Activated CD8-positive, alpha-beta memory T cell treated with anti-CD3 and anti-CD28 coated beads, Interleukin-2, amount 50 U/mL, for 48 hours (primary cell): ENCODE results near the gene TM4SF5.
A peak's percentile ranks its signal among the peaks of the same experiment; 100 is the strongest.

Experiments used
- DNase-seq: peaks from one replicate; pipeline ENCODE4 v3.0.0-alpha.2; 2020

TM4SF5 gene, protein sequence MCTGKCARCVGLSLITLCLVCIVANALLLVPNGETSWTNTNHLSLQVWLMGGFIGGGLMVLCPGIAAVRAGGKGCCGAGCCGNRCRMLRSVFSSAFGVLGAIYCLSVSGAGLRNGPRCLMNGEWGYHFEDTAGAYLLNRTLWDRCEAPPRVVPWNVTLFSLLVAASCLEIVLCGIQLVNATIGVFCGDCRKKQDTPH

DNA sequence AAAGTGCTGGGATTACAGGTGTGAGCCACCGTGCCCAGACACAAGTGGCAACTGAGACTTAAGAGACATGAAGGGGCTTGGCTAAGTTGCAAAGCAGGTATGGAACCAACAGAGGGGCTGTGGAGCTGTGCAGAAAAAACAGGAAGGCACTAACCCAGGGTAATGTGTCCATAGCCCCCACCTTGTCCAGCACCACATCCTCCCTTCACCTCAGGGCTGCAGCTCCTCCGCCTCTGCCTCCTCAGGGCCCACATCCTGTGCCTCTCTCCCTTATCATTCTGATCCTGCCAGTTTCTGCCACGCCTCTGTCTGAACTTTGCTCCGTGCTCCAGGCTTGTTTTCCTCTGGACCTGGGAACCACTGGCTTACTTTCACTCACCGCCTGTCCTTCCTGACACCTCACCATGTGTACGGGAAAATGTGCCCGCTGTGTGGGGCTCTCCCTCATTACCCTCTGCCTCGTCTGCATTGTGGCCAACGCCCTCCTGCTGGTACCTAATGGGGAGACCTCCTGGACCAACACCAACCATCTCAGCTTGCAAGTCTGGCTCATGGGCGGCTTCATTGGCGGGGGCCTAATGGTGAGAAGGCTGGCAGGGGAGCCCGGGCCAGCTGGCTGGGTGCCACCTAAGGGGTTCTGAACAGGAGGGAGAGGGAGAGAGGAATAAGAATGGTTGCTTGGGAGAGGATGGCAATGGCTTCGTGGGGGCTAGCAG, at the start of gene TM4SF5:
Gene TM4SF5 (plus strand): TSS at position 368 of the 716 bp plus-strand sequence. CDS start 37 bp downstream, at position 405.
- no peak for DNase-seq

DNA sequence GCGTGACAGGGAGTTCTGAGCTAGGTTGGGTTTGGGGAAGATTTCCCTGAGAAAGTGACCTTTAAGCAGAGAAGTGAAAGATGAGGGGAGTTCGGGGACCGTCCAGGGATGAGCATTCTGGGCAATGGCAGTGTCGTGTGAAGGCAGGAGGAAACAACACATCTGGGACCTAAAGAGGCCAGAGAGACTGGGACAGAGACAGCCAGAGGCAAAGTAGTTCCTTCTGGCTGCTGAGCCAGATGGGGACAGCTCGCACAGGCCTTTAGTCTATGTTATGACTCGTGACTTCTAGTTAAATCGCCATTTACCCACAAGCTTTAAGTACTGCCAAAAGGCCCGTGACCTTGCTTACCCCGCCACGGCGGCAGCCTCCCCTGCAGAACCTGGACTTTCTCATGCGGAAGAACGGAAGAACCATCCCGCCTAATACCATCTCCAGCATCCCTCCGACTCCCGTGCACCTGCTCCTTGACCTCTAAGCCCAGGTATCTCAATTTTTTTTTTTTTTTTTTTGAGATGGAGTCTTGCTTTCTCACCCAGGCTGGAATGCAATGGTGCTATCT, 48.9 kb upstream of the TM4SF5 start:
- no peak for DNase-seq

DNA sequence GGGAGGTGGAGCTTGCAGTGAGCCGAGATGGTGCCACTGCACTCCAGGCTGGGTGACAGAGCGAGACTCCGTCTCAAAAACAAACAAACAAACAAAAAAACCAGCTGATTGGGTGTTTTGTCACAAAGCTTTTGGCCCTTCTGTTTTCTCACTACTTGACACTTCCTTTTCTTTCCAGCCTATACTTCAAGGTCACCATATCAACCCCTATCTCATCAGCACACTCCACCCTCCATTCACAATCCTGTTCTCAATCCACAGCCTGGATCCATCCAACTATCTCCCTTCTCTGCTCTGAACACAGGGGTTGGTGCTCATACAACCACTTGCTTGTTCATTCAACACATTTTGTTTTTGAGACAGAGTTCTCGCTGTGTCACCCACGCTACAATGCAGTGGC, 47.0 kb upstream of the TM4SF5 start:
- DNase-seq: no peak

DNA sequence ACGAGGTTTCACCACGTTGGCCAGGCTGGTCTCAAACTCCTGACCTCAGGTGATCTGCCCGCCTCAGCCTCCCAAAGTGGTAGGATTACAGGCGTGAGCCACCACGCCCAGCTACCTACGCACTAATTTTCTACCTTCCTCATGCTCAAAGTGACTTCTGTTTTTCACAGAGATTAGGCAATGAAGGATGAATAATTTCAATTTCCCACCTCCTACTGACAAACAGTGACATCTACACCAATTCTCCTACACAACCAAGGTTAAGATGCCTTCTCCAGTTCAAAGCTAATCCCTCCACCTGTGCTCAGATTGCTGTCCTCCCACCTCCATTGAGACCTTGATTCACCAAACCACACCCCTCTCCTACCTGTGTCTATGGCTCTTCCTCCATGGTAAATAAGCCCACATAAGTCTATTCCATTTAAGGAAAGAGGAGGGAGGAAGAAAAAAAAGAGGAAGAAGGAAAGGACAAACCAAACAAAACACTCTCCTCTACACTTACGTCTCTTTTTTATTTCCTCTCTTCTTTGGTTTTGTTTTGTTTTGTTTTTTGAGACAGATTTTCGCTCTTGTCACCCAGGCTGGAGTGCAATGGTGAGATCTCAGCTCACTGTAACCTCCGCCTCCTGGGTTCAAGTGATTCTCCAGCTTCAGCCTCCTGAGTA, 45.9 kb upstream of the TM4SF5 start:
- DNase-seq: no peak

DNA sequence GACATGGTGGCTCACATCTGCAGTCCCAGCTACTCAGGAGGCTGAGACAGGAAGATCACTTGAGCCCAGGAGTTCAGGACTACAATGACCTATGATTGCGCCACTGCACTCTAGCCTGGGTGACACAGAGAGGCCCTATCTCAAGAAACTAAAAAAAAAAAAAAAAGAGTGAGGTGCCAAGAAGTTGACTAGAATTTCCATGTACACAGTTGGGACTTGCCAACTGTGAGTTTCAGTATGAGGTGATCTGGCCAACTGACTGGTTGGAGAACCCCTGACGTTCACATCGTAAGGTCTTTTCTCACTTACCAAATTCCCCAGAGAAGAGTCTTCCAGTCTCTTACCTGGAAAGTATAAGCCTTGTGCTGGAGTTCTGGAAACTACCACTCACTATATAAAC, 43.6 kb upstream of the TM4SF5 start:
- DNase-seq: no peak

DNA sequence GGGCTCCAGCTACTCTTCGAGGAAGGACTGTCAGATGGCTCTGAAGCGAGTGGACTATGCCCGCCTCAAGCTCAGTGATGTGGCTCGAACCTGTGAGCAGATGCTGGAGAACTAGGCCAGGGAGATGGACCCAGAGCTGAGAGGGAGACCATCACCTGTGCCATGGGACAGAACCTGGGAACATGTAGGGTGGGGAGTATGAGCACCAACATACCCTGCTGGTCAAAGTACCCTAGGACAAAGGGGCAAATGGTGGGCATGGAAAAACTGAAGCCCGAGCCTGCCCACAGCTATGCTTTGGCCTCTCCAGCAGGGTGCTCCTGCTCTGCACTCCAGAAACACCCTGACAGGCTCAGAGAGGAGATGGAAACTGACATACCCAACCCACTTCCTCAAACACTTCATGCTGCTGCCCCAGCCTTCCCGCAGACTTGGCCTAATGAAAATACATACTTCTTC, 38.6 kb upstream of the TM4SF5 start:
- no peak for DNase-seq

DNA sequence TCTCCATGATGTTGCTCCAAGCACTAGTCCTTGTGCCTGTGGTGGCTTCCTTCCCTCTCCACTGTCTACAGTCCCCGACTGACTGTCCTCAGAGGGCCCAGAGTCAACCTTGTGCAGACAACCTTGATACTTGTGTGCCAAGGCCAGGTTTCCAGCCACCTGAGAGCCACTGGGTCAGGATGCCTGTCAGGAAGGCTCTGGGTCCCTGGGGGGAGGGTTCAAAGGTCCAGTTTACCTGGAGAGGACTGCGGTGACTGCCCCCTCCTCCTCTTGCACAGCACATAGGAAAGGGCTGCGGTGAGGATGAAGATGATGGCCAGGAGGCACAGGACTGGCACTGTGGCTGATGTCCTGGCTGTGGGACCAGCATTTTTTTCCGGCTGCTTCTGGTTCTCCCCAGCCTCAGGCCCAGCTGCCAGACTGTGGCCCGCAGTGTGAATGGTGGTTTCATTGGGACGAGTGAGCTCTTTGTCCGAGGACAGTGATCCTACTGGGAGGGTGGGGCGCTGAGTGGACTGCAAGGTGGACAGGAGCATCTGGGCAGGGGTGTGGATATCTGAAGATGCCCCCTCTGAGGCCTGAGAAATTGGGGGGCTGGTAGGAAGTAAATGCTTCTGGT, 36.7 kb upstream of the TM4SF5 start:
- no peak for DNase-seq

DNA sequence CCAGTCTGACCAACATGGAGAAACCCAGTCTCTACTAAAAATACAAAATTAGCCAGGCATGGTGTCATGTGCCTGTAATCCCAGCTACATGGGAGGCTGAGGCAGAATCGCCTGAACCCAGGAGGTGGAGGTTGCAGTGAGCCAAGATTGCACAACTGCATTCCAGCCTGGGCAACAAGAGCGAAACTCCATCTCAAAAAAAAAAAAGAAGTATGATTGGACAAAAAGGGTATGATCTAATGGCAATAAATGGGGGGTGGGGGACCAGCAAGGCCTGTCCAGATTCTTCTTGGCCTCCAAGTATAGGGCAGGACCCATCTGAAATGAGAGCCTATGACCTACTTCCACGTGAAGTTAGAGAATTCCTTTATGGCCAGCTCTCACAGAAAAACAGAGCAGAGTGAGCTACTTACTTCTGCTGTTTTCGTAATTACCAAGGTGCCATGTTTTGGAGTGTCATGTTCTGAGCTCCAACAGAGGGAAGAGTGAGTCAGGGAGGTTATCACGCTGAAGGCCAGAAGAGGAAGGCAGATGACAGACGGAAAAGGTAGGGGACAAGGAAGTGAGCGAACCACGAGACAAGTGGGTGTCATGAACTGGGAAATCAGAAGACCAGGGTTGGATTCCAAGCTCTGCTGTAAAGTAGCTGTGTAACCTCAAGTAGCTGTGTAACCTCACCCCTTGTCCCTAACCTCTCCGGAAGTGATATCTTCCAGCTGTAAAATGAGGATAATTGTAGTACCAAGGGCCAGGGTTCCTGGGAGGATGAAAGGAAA, 35.6 kb upstream of the TM4SF5 start:
- DNase-seq: no peak

DNA sequence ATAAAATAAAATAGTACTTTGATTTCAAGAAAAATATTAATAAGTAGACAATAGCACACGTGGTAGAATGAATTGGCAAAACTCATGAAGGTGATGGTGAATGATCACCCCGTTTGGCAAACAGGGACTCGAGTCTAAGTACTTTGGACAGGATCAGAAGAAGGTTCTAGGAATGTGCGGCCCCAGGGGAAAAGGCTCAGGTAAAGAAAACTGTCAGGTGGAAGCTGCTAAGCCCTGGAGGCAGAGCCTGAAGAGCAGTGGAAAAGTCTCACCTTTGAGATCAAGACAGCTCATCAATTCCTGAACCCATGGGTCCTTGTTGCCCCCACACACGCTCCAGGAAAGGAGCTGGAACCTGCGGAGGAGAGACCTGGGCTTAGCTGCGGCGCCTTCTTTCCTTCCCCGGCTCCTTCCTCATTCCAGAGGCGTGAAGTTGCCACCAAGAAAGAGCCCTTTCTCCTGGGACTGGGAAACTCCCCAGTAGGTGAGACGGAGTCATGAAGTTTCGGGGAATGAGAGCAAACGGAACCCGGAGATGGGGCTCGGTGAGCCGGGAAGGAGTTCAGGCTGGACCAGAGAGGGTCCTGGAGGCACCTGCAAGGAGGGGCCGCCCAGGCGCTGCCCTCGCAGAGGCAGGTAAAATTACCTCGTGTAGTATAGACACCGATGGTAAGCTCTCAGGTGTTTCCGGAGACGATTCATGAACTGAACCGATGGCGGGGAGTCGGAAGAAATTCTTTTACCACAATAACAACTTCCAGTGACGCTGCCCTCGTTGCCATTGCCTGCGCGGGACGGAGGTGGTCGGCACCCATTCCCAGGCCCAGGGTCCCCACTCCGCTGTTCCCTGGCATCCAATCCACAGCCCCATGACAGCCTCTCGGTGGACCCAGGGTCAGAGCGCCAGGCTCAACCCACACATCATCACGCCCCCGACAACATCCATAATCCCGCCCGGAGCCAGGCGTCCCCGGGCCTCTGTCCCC, 33.3 kb upstream of the TM4SF5 start:
- no peak for DNase-seq

DNA sequence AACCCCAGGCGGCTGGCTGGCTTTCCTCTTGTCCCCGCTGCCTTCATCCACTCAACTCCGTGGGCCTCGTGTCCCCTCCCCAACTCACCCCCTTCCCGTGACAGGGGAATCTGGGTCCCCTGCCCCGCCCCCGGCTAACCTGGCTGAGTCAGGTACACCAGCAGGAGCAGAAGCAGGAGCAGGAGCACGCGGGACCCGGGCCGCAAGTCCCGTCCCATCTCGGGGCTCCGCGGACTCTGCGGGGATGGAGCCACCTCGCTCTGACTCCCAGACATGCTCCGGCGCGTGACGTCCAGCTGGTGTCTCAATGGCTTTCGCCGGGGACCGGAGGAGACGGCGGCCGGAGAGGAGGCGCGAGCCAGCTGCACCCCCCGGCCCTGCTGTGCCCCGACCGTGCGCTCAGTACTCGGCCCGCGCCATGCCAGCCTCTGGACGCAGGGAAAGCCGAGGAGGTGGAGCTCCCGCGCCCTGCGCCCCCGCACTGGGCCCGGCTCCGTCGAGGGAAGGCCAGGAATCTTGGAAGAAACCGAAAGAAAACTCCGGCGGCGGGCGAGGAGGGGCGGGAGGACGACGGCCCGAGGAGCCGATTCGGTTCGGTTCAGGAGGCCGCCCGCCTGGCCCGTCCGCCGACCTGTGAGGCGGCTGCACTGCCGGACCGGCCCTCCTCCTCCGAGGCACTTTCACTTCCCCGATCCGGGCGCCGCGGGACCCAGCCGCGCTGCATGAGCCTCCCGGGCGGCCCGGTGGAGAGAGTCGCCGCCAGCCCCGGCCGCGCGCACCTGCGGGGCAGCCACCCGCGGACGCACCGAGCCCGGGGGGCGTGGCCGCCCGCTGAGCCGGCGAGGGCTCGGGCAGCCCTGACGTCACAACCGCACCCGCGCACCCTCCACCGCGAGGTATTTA, 32.3 kb upstream of the TM4SF5 start, which contains the start of the genes CXCL16 and ZMYND15:
Gene CXCL16 (minus strand): TSS at position 807 of the 903 bp plus-strand sequence. CDS start 589 bp downstream, at position 218.
Gene ZMYND15 (plus strand): TSS at position 712 of the 903 bp plus-strand sequence. CDS start 716 bp downstream, outside the sequence.
- DNase-seq: peak; percentile 78

DNA sequence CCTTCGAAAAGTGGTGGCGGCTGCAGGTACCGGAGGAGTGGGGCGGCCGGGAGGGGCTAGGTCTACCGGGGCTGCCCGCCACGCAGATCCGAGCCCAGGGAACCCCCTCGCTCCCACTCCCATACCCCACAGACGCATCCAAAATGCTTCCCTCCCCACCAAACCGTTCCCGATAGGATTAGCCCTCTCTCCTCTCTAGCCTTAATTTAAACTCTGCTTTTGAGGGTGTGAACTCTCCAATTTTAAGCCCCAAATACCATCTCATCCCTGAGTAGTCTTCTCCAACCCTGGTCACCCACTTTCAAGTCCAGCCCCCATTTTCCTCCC, 31.7 kb upstream of the TM4SF5 start:
- DNase-seq: no peak

DNA sequence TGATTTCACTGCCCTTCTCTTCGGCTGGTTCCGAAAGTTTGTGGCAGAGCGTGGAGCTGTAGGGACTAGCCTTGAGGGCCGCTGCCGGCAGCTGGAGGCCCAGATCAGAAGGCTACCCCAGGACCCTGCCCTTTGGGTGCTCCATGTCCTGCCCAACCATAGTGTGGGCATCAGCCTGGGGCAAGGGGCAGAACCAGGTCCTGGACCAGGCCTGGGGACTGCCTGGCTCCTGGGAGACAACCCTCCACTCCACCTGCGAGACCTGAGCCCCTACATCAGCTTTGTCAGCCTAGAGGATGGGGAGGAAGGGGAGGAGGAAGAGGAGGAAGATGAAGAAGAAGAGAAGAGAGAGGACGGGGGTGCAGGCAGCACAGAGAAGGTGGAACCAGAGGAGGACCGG, 31.1 kb upstream of the TM4SF5 start:
- DNase-seq: no peak

DNA sequence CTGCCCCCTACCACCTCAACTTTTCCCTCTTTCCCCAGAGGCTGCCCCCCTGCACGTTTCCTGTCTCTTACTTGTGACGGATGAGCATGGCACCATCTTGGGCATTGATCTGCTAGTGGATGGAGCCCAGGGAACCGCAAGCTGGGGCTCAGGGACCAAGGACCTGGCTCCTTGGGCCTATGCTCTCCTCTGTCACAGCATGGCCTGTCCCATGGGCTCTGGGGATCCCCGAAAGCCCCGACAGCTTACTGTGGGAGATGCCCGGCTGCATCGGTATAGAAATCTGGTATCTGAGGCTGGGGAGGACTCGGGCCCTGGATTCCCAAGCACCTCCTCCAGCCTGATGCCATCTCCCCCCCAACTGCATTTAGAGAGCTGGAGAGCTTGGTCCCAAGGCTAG, 30.1 kb upstream of the TM4SF5 start:
- no peak for DNase-seq

DNA sequence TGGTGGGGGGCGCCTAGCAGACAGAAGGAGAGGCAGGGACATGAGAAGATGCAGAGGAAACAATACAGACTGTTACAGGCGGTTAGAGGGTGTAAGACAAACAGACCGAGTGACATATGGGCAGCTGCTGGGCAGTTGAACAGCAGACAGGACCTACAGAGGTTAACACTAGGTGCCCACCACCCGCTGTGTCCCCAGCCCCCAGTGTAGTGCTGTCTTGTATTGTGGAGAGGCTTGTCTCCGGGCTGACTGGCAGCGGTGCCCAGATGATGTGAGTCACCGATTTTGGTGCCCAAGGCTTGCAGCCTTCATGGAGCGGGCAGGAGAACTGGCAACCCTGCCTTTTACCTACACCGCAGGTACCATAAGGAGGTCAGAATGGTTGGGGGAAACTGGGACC, 29.6 kb upstream of the TM4SF5 start:
- DNase-seq: no peak

DNA sequence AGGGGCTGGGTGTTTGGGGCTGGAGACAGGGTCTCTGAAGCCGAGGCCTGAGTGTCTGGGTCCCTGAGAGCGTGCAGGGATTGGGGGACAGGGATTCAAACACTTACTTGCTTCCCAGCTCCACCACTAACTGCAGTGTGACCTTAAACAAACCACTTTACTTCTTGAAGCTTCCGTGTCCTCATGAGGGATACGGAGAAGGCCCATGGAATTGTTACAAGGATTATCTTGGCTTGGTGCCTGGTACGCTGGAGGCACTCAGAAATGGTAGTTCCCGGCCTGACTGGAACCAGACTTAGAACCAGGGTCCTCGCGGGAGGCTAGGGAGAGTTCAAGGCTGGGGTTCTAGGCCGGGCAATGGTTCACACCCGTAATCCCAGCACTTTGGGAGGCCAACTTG, 29.1 kb upstream of the TM4SF5 start:
- DNase-seq: no peak

DNA sequence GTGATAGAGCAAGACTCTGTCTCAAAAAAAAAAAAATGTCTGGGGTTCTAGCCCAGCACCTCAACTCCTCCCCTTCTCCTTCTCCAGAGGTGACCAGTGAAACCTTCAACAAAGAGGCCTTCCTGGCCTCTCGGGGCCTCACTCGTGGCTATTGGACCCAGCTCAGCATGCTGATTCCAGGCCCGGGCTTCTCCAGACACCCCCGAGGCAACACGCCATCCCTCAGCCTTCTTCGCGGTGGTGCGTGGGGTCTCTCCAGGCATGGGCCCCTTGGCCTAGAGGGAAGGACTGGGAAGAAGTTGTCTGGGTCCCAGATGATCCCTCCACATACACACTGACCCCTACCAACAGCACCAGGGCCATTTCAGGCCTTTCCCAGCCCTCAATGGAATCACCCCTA, 28.5 kb upstream of the TM4SF5 start:
- DNase-seq: no peak

DNA sequence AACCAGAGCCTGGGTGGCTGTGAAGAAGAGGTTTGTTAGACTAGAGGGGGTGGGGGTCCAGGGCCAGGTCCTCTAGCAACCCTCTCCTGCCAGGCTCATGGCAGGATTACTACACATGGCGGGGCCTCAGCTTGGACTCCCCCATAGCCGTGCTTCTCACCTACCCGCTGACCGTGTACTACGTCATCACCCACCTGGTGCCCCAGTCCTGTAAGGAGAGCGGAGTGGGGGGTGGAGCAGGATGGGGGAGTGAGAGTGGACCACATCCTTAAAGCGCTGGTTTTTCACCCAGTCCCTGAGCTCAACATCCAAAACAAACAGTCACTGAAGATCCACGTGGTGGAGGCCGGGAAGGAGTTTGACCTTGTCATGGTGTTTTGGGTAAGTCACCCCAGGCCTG, 27.8 kb upstream of the TM4SF5 start:
- no peak for DNase-seq

DNA sequence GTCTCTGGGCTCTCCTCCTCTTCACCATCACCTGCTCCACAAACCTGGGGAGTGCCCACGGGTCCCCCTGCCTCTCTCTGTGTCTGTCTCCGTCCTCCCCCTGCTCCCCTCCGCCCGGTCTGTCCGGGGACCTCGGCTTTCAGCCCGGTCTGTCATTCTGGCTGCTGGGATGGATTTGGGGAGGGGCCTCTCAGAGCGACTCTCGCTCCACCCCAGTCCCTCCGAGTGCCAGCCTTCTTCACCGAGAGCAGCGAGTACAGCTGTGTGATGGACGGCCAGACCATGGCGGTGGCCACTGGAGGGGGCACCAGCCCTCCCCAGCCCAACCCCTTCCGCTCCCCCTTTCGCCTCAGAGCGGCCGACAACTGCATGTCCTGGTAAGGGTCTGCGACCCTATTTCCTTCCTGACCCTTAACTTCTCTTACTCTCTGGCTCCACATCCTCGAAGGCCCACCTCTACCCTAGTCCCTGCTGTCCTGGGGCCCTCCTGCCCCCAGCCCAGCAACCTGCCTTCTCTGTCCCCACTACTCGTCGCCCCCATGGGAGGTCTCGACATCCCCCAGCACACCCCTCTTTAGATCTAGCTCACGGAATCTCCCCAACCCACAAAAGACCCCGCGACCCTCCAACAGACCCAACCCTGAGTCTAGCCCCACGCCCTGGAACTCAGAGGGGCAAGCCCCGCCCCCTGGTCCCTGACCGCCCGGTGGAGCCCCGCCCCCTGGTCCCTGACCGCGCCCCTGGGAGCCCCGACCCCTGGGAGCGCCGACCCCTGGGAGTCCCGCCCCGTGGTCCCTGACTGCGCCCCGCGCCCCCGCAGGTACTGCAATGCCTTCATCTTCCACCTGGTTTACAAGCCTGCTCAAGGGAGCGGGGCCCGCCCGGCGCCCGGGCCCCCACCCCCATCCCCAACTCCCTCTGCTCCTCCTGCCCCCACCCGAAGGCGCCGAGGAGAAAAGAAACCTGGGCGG, 26.4 kb upstream of the TM4SF5 start:
- no peak for DNase-seq

DNA sequence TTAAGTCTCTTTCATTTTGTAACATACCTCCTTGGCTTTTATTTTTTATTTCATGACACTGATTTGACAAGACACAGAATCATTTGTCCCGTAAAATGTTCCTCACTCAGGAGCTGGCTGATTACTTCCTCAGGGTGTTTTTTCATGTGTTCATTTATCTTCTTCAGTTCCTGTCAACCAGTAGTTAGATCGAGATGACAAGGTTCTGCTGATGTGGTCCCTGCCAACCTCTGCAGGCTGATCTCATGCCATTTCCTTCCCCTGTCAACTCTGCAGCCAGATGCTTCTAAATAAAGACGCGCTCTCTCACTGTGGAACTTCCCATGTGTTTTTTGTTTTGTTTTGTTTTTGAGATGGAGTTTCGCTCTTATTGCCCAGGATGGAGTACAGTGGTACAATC, 23.8 kb upstream of the TM4SF5 start:
- DNase-seq: no peak
